Measurements from ENCODE around the gene DRAM2.

The DRAM2 gene

GRCh38 chr1:111129376-111129775, 10.5 kb downstream of the DRAM2 start:
- H2BK5ac ChIP-seq (ENCODE audit: low read length) = no peak overlapping the region
- H3K27me3 ChIP-seq (ENCODE audit: insufficient read depth, low read length, poor library complexity) = no peaks in the 10 kb centered on the region
- no peak overlapping the region for H3K27ac ChIP-seq (ENCODE audit: low read depth, low read length)
- H4K5ac ChIP-seq (ENCODE audit: low read length) = no peak overlapping the region
- no peak overlapping the region for H2AK5ac ChIP-seq (ENCODE audit: low read length)
- no peak for DNase-seq
- no peak overlapping the region for H4K8ac ChIP-seq (ENCODE audit: low read depth, low read length)
- no CpG with 5 or more reads among the region's 1 CpG for WGBS (ENCODE audit: extremely low coverage, insufficient coverage, low lambda C conversion rate)
- no peak overlapping the region for H3K18ac ChIP-seq (ENCODE audit: low read length)
- no peak overlapping the region for H3K9ac ChIP-seq (ENCODE audit: low read length)
- no peak overlapping the region for H2BK120ac ChIP-seq (ENCODE audit: low read depth, low read length)
- no peak overlapping the region for H2BK15ac ChIP-seq (replicated peaks; ENCODE audit: low read depth)
- no peak overlapping the region for H3K4me3 ChIP-seq (ENCODE audit: low read length)
- H3K79me1 ChIP-seq (ENCODE audit: low read length) = no peaks in the 10 kb centered on the region
- no peak overlapping the region for H3K56ac ChIP-seq (ENCODE audit: low read length)
- peaks cover 3% of the 10 kb centered on the region for H3K4me1 ChIP-seq (ENCODE audit: control insufficient read depth, low read depth, low read length)
- no peak overlapping the region for H3K4ac ChIP-seq (ENCODE audit: low read depth, low read length)
- no peak overlapping the region for H3K23ac ChIP-seq (ENCODE audit: low read length)
- H3K36me3 ChIP-seq (ENCODE audit: control insufficient read depth, insufficient read depth, low read length) = peaks cover 2% of the 10 kb centered on the region
- no peaks in the 10 kb centered on the region for H3K79me2 ChIP-seq (ENCODE audit: control insufficient read depth, insufficient read depth, low read length)
- no peak overlapping the region for H3K4me2 ChIP-seq (ENCODE audit: low read length)

- H3K18ac ChIP-seq (ENCODE audit: low read length) = no peak overlapping the region
- no peak overlapping the region for H2BK120ac ChIP-seq (ENCODE audit: low read depth, low read length)
- no peak overlapping the region for H3K4me2 ChIP-seq (ENCODE audit: low read length)
- H2BK5ac ChIP-seq (ENCODE audit: low read length) = no peak overlapping the region
- no peak overlapping the region for H3K23ac ChIP-seq (ENCODE audit: low read length)
- no peaks in the 10 kb centered on the region for H3K27me3 ChIP-seq (ENCODE audit: insufficient read depth, low read length, poor library complexity)
- H3K56ac ChIP-seq (ENCODE audit: low read length) = no peak overlapping the region
- H3K4me1 ChIP-seq (ENCODE audit: control insufficient read depth, low read depth, low read length) = peaks cover 3% of the 10 kb centered on the region
- H3K27ac ChIP-seq (ENCODE audit: low read depth, low read length) = no peak overlapping the region
- no peak overlapping the region for H3K4ac ChIP-seq (ENCODE audit: low read depth, low read length)
- H4K8ac ChIP-seq (ENCODE audit: low read depth, low read length) = no peak overlapping the region
- no peaks in the 10 kb centered on the region for H3K79me2 ChIP-seq (ENCODE audit: control insufficient read depth, insufficient read depth, low read length)
- H2BK15ac ChIP-seq (replicated peaks; ENCODE audit: low read depth) = no peak overlapping the region
- no peaks in the 10 kb centered on the region for H3K79me1 ChIP-seq (ENCODE audit: low read length)
- H3K4me3 ChIP-seq (ENCODE audit: low read length) = no peak overlapping the region
- H3K36me3 ChIP-seq (ENCODE audit: control insufficient read depth, insufficient read depth, low read length) = peaks cover 2% of the 10 kb centered on the region
- H3K9ac ChIP-seq (ENCODE audit: low read length) = no peak overlapping the region
- no peak for DNase-seq
- H2AK5ac ChIP-seq (ENCODE audit: low read length) = no peak overlapping the region
- H4K5ac ChIP-seq (ENCODE audit: low read length) = no peak overlapping the region
- no CpG with 5 or more reads among the region's 3 CpGs for WGBS (ENCODE audit: extremely low coverage, insufficient coverage, low lambda C conversion rate)
Measured at GRCh38 chr1:111127923-111128643, 11.8 kb downstream of the DRAM2 start.

DNA sequence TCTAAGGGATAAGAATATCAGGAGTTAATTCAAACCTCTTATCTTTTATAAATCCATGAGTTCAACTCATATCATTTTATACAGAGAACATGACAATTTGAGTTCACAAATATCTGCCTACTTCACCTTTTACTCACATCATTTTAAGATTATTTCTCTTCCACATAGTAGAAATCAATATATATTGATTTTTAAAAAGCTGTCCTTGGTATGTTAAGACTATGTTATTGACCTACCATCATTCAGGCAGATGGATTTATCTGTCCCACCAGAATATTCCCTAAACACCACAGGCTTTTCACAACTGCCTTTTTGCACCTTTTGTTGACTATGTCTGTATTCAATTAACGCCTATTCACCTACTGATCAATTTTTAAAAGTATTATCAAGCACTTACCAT, 13.5 kb downstream of the DRAM2 start:
- H3K56ac ChIP-seq (ENCODE audit: low read length) = no peak overlapping the region
- no peak overlapping the region for H3K18ac ChIP-seq (ENCODE audit: low read length)
- H3K27ac ChIP-seq (ENCODE audit: low read depth, low read length) = no peak overlapping the region
- no peaks in the 10 kb centered on the region for H3K79me2 ChIP-seq (ENCODE audit: control insufficient read depth, insufficient read depth, low read length)
- H3K27me3 ChIP-seq (ENCODE audit: insufficient read depth, low read length, poor library complexity) = no peaks in the 10 kb centered on the region
- no CpG with 5 or more reads among the region's 1 CpG for WGBS (ENCODE audit: extremely low coverage, insufficient coverage, low lambda C conversion rate)
- H2BK15ac ChIP-seq (replicated peaks; ENCODE audit: low read depth) = no peak overlapping the region
- H2BK120ac ChIP-seq (ENCODE audit: low read depth, low read length) = no peak overlapping the region
- H4K8ac ChIP-seq (ENCODE audit: low read depth, low read length) = no peak overlapping the region
- no peak overlapping the region for H4K5ac ChIP-seq (ENCODE audit: low read length)
- no peak overlapping the region for H3K4ac ChIP-seq (ENCODE audit: low read depth, low read length)
- H3K79me1 ChIP-seq (ENCODE audit: low read length) = no peaks in the 10 kb centered on the region
- H3K4me2 ChIP-seq (ENCODE audit: low read length) = no peak overlapping the region
- no peak for DNase-seq
- H3K36me3 ChIP-seq (ENCODE audit: control insufficient read depth, insufficient read depth, low read length) = peaks cover 2% of the 10 kb centered on the region
- no peaks in the 10 kb centered on the region for H3K4me1 ChIP-seq (ENCODE audit: control insufficient read depth, low read depth, low read length)
- H3K4me3 ChIP-seq (ENCODE audit: low read length) = no peak overlapping the region
- no peak overlapping the region for H3K23ac ChIP-seq (ENCODE audit: low read length)
- H2BK5ac ChIP-seq (ENCODE audit: low read length) = no peak overlapping the region
- no peak overlapping the region for H2AK5ac ChIP-seq (ENCODE audit: low read length)
- H3K9ac ChIP-seq (ENCODE audit: low read length) = no peak overlapping the region

DNA sequence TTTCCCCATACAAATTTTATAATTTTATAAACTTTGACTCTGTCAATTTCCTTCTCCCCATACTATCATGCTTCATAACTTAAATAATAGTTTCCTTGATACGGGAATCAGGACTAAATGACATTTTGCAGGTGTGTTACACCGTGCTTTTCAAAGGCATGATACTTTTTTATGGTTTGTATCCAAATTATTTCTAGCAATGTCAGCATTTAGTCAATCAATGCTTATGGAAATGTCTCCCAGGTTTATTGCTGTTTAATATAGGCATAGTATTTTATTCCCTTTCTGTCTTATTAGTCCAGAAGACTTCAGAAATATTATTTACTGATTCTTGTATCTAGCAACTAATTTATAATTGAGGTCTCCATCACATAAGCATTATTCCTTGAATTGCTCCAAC, 23.4 kb downstream of the DRAM2 start:
- Histone ChIP-seq H2BK15ac (replicated peaks; ENCODE audit: low read depth) (no peak overlapping the region), H3K9ac (ENCODE audit: low read length) (no peak overlapping the region), H3K79me2 (ENCODE audit: control insufficient read depth, insufficient read depth, low read length) (no peaks in the 10 kb centered on the region), H2BK5ac (ENCODE audit: low read length) (no peak overlapping the region), H3K27me3 (ENCODE audit: insufficient read depth, low read length, poor library complexity) (no peaks in the 10 kb centered on the region), H2AK5ac (ENCODE audit: low read length) (no peak overlapping the region), H3K4me1 (ENCODE audit: control insufficient read depth, low read depth, low read length) (no peaks in the 10 kb centered on the region), H3K56ac (ENCODE audit: low read length) (no peak overlapping the region), H4K5ac (ENCODE audit: low read length) (no peak overlapping the region), H3K23ac (ENCODE audit: low read length) (no peak overlapping the region), H3K4ac (ENCODE audit: low read depth, low read length) (no peak overlapping the region), H3K18ac (ENCODE audit: low read length) (no peak overlapping the region), H3K4me3 (ENCODE audit: low read length) (no peak overlapping the region), H3K27ac (ENCODE audit: low read depth, low read length) (no peak overlapping the region), H3K4me2 (ENCODE audit: low read length) (no peak overlapping the region), H3K36me3 (ENCODE audit: control insufficient read depth, insufficient read depth, low read length) (no peaks in the 10 kb centered on the region), H2BK120ac (ENCODE audit: low read depth, low read length) (no peak overlapping the region), H3K79me1 (ENCODE audit: low read length) (no peaks in the 10 kb centered on the region), H4K8ac (ENCODE audit: low read depth, low read length) (no peak overlapping the region)
- no CpG with 5 or more reads among the region's 2 CpGs for WGBS (ENCODE audit: extremely low coverage, insufficient coverage, low lambda C conversion rate)
- no peak for DNase-seq

DNA sequence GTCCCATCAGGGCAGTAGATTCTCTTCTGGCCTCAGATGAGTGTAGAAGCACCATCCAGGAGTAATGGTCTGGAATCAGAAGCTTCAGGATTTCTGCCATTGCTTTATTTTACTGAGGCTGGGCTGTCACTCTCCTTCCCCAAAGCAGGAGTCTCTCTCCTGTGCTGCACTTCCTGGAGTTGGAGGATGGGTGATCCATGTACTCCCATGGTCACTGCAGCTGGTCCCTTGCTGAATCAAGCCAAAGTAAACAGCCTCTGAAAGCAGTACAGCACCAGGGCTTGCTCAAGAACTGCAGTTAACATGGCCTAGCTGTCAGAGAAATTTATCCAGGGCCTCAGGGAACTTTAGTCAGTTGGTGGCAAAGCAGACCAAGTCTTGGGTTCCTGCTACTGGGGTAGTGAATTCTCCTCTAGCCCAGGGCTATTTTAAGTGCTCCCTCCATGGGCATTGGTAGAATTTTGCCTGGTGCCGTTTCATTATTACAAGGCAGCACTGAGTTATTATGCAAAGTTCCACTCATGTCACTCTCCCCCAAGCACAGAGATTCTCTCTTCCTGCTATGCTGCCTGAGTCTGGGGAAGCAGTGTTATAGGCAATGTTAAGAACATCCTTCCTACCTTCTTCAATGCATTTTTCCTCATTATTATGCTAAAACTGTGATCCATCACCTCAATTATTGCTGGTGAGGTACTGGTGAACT, 29.5 kb downstream of the DRAM2 start:
- Histone ChIP-seq H2AK5ac (ENCODE audit: low read length) (no peak overlapping the region), H3K4me3 (ENCODE audit: low read length) (no peak overlapping the region), H2BK5ac (ENCODE audit: low read length) (no peak overlapping the region), H3K23ac (ENCODE audit: low read length) (no peak overlapping the region), H3K27ac (ENCODE audit: low read depth, low read length) (no peak overlapping the region), H3K27me3 (ENCODE audit: insufficient read depth, low read length, poor library complexity) (no peaks in the 10 kb centered on the region), H3K56ac (ENCODE audit: low read length) (no peak overlapping the region), H3K4me2 (ENCODE audit: low read length) (no peak overlapping the region), H3K36me3 (ENCODE audit: control insufficient read depth, insufficient read depth, low read length) (no peaks in the 10 kb centered on the region), H3K4me1 (ENCODE audit: control insufficient read depth, low read depth, low read length) (no peaks in the 10 kb centered on the region), H4K5ac (ENCODE audit: low read length) (no peak overlapping the region), H3K18ac (ENCODE audit: low read length) (no peak overlapping the region), H4K8ac (ENCODE audit: low read depth, low read length) (no peak overlapping the region), H3K79me1 (ENCODE audit: low read length) (no peaks in the 10 kb centered on the region), H2BK120ac (ENCODE audit: low read depth, low read length) (no peak overlapping the region), H3K4ac (ENCODE audit: low read depth, low read length) (no peak overlapping the region), H3K9ac (ENCODE audit: low read length) (no peak overlapping the region), H3K79me2 (ENCODE audit: control insufficient read depth, insufficient read depth, low read length) (no peaks in the 10 kb centered on the region), H2BK15ac (replicated peaks; ENCODE audit: low read depth) (no peak overlapping the region)
- WGBS (ENCODE audit: extremely low coverage, insufficient coverage, low lambda C conversion rate) = no CpG with 5 or more reads among the region's 1 CpG
- no peak for DNase-seq

Data from mesendoderm (in vitro differentiated cells).